H9 (cell line): Measurements from ENCODE around the gene CPB2. TPM values are rescaled to one million over a fixed set of nuclear protein-coding genes. Genes with fewer than 3 reads are reported as not detected.

Experiments
- DNase-seq: peaks from one replicate; pipeline ENCODE4 v3.0.0-alpha.2; 2017
- H2AFZ ChIP-seq: one replicate; pipeline ENCODE4 v1.6.1; 2013; ENCODE audit warnings: mild to moderate bottlenecking, low read length, control low read depth, moderate library complexity
- H2AK5ac ChIP-seq: 2 replicates; pipeline ENCODE4 v1.6.1; 2013; ENCODE audit warnings: low read length, control low read depth, mixed read lengths; ENCODE audit not compliant: insufficient read length
- H2BK120ac ChIP-seq: one replicate; pipeline ENCODE4 v1.6.1; 2013; ENCODE audit warnings: low read depth, mild to moderate bottlenecking, low read length, control low read depth, inconsistent platforms; ENCODE audit not compliant: poor library complexity, severe bottlenecking
- H2BK12ac ChIP-seq: 2 replicates; pipeline ENCODE4 v1.6.1; 2013; ENCODE audit warnings: low read length, control low read depth, mixed read lengths, low read depth; ENCODE audit not compliant: insufficient read length
- H2BK15ac ChIP-seq: 2 replicates; pipeline ENCODE4 v1.6.1; 2013; ENCODE audit warnings: low read depth, low read length, control low read depth
- H2BK20ac ChIP-seq: one replicate; pipeline ENCODE4 v1.6.1; 2013; ENCODE audit warnings: low read depth, mild to moderate bottlenecking, low read length, control low read depth, inconsistent platforms; ENCODE audit not compliant: poor library complexity, severe bottlenecking
- H2BK5ac ChIP-seq: 2 replicates; pipeline ENCODE4 v1.6.1; 2013; ENCODE audit warnings: low read length, control low read depth, mixed read lengths; ENCODE audit not compliant: insufficient read length
- H3K14ac ChIP-seq: 2 replicates; pipeline ENCODE4 v1.6.1; 2013; ENCODE audit warnings: low read length, control low read depth; ENCODE audit not compliant: insufficient read depth
- H3K18ac ChIP-seq: 2 replicates; pipeline ENCODE4 v1.6.1; 2013; ENCODE audit warnings: low read depth, mild to moderate bottlenecking, mixed read lengths, low read length, control low read depth; ENCODE audit not compliant: insufficient read length
- H3K23ac ChIP-seq: 2 replicates; pipeline ENCODE4 v1.6.1; 2013; ENCODE audit warnings: low read length, control low read depth, mixed read lengths, low read depth; ENCODE audit not compliant: insufficient read length
- H3K23me2 ChIP-seq: 2 replicates; pipeline ENCODE4 v1.6.1; 2013; ENCODE audit warnings: low read depth, mild to moderate bottlenecking, mixed read lengths, low read length, control low read depth; ENCODE audit not compliant: insufficient read length, poor library complexity, severe bottlenecking
- H3K27ac ChIP-seq: 2 replicates; pipeline ENCODE4 v1.5.1; 2013; ENCODE audit warnings: low read length, control low read depth, mixed read lengths, low read depth; ENCODE audit not compliant: insufficient read length
- H3K27me3 ChIP-seq: 2 replicates; pipeline ENCODE4 v1.6.1; 2013; ENCODE audit warnings: low read length, control low read depth, inconsistent platforms; ENCODE audit not compliant: insufficient read depth
- H3K4ac ChIP-seq: 2 replicates; pipeline ENCODE4 v1.6.1; 2013; ENCODE audit warnings: low read depth, mild to moderate bottlenecking, control low read depth, inconsistent platforms, low read length, moderate library complexity
- H3K4me1 ChIP-seq: 2 replicates; pipeline ENCODE4 v1.6.1; 2013; ENCODE audit warnings: low read length, control low read depth, inconsistent platforms; ENCODE audit not compliant: insufficient read depth
- H3K4me2 ChIP-seq: 2 replicates; pipeline ENCODE4 v1.6.1; 2013; ENCODE audit warnings: low read length, control low read depth, mixed read lengths; ENCODE audit not compliant: insufficient read length, insufficient read depth
- H3K56ac ChIP-seq: 2 replicates; pipeline ENCODE4 v1.6.1; 2013; ENCODE audit warnings: low read depth, mild to moderate bottlenecking, mixed read lengths, low read length, control low read depth; ENCODE audit not compliant: insufficient read length
- H3K79me1 ChIP-seq: 2 replicates; pipeline ENCODE4 v1.6.1; 2013; ENCODE audit warnings: low read depth, mild to moderate bottlenecking, moderate library complexity, low read length, control low read depth, inconsistent platforms; ENCODE audit not compliant: insufficient read depth, poor library complexity, severe bottlenecking
- H3K79me2 ChIP-seq: 2 replicates; pipeline ENCODE4 v1.6.1; 2013; ENCODE audit warnings: low read length, control low read depth, inconsistent platforms; ENCODE audit not compliant: insufficient read depth
- H3K9ac ChIP-seq: 2 replicates; pipeline ENCODE4 v1.6.1; 2013; ENCODE audit warnings: low read length, control low read depth, mixed read lengths; ENCODE audit not compliant: insufficient read length; ENCODE audit errors: extremely low read depth
- H3K9me3 ChIP-seq: one replicate; pipeline ENCODE4 v1.6.1; 2013; ENCODE audit warnings: low read depth, low read length, inconsistent platforms; ENCODE audit not compliant: control insufficient read depth
- H3T11ph ChIP-seq: one replicate; pipeline ENCODE4 v1.6.1; 2013; ENCODE audit warnings: mild to moderate bottlenecking, low read length, control low read depth, inconsistent platforms
- H4K20me1 ChIP-seq: one replicate; pipeline ENCODE4 v1.6.1; 2013; ENCODE audit not compliant: control insufficient read depth, insufficient read length, insufficient read depth
- H4K5ac ChIP-seq: 2 replicates; pipeline ENCODE4 v1.6.1; 2013; ENCODE audit warnings: low read depth, mild to moderate bottlenecking, mixed read lengths, low read length, control low read depth; ENCODE audit not compliant: insufficient read length
- H4K8ac ChIP-seq: replicated peaks from 2 replicates; pipeline ENCODE4 v1.6.1; 2013; ENCODE audit warnings: low read length, control low read depth, mixed read lengths, low read depth; ENCODE audit not compliant: insufficient read length
- H4K91ac ChIP-seq: 2 replicates; pipeline ENCODE4 v1.6.1; 2013; ENCODE audit warnings: low read depth, mild to moderate bottlenecking, moderate library complexity, mixed read lengths, low read length, control low read depth; ENCODE audit not compliant: insufficient read length
- H3K27ac Mint-ChIP-seq, 3 experiments: 2 replicates in 2 of 3; 3 replicates in 1 of 3; pipeline ENCODE4 v1.8.0; 2020 to 2021; ENCODE audit warnings: mixed read lengths in 3 of 3, mild to moderate bottlenecking in 1 of 3, moderate library complexity in 1 of 3
- H3K27me3 Mint-ChIP-seq: 2 replicates; pipeline ENCODE4 v1.8.0; 2021; ENCODE audit warnings: low read depth, mild to moderate bottlenecking, moderate library complexity, mixed read lengths
- H3K36me3 Mint-ChIP-seq, 3 experiments: 2 replicates in 2 of 3; 3 replicates in 1 of 3; pipeline ENCODE4 v1.8.0; 2020 to 2021; ENCODE audit warnings: low read depth in 3 of 3, mixed read lengths in 3 of 3; ENCODE audit not compliant: insufficient read depth in 1 of 3
- H3K4me1 Mint-ChIP-seq, 2 experiments: 2 replicates each; pipeline ENCODE4 v1.8.0; 2020; ENCODE audit warnings: mixed read lengths in 2 of 2
- H3K4me3 Mint-ChIP-seq, 2 experiments: 2 replicates in 1 of 2; 3 replicates in 1 of 2; pipeline ENCODE4 v1.8.0; 2020 to 2021; ENCODE audit warnings: mild to moderate bottlenecking in 2 of 2, mixed read lengths in 2 of 2, moderate library complexity in 1 of 2
- H3K9me3 Mint-ChIP-seq, 2 experiments: 2 replicates in 1 of 2; 3 replicates in 1 of 2; pipeline ENCODE4 v1.8.0; 2020; ENCODE audit warnings: mild to moderate bottlenecking in 2 of 2, mixed read lengths in 2 of 2, moderate library complexity in 1 of 2
- CTCF ChIP-seq: fragments of 200-600 bp; sonication (generic); conservative IDR thresholded peaks from 3 replicates; pipeline ENCODE4 v1.8.0; 2021; ENCODE audit warnings: antibody characterized with exemption, mild to moderate bottlenecking
- WGBS: extraction: QIAGEN DNeasy Blood & Tissue Kit; methylation state at CpG from one replicate; pipeline ENCODE4 v1.1.7; 2013; ENCODE audit warnings: missing lambda C conversion rate, low lambda C conversion rate, mixed read lengths; ENCODE audit not compliant: insufficient read length; ENCODE audit errors: extremely low coverage; 5-methylcytosine and 5-hydroxymethylcytosine counted together
- total RNA-seq: library from RNA; stranded (reverse); gene quantifications from 2 replicates; pipeline ENCODE4 v1.2.1, GENCODE V29; 2021

Gene CPB2
- total RNA-seq, 1 experiment from 2014 or later, result not detected

GRCh38 chr13:46010148-46010547 lies 94.7 kb downstream of the CPB2 start:
- no peak overlapping the region for H3K23ac ChIP-seq
- H3K23me2 ChIP-seq, result no peaks in the 10 kb centered on the region
- H3K27ac ChIP-seq, result no peak overlapping the region
- H2BK5ac ChIP-seq, result no peak overlapping the region
- H2BK20ac ChIP-seq, result no peak overlapping the region
- no peak overlapping the region for H3K27ac Mint-ChIP-seq
- H3K18ac ChIP-seq, result no peak overlapping the region
- no peak overlapping the region for H4K91ac ChIP-seq
- no peak overlapping the region for H3K14ac ChIP-seq
- H3K9ac ChIP-seq, result no peak overlapping the region
- H3K4me1 Mint-ChIP-seq, result no peaks in the 10 kb centered on the region
- H3K56ac ChIP-seq, result no peak overlapping the region
- H2AK5ac ChIP-seq, result no peak overlapping the region
- H4K5ac ChIP-seq, result no peak overlapping the region
- H3K4me1 ChIP-seq, result no peaks in the 10 kb centered on the region
- no peak overlapping the region for H2BK120ac ChIP-seq
- H2BK12ac ChIP-seq, result no peak overlapping the region
- no peak overlapping the region for H2BK15ac ChIP-seq
- no peaks in the 10 kb centered on the region for H4K20me1 ChIP-seq
- no CpG with 5 or more reads among the region's 6 CpGs for WGBS
- H2AFZ ChIP-seq, result no peak overlapping the region
- no peaks in the 10 kb centered on the region for H3K79me1 ChIP-seq
- H3K4ac ChIP-seq, result no peak overlapping the region
- DNase-seq, result no peak
- no peaks in the 10 kb centered on the region for H3K9me3 Mint-ChIP-seq
- H3K79me2 ChIP-seq, result no peaks in the 10 kb centered on the region
- H3K27me3 Mint-ChIP-seq, result no peaks in the 10 kb centered on the region
- H3K36me3 Mint-ChIP-seq, result peaks cover 8 to 39% (median 37%) of the 10 kb centered on the region in 3 experiments; a peak in 6 of 7 replicates
- no peaks in the 10 kb centered on the region for H3K27me3 ChIP-seq
- no peak overlapping the region for H3T11ph ChIP-seq
- no peak overlapping the region for H4K8ac ChIP-seq
- H3K9me3 ChIP-seq, result no peaks in the 10 kb centered on the region
- TF ChIP-seq CTCF, result peak; percentile 67
- H3K4me2 ChIP-seq, result no peak overlapping the region
- H3K4me3 Mint-ChIP-seq, result no peak overlapping the region
